GM21786 (cell line): ENCODE data around the gene TRIP12.
"Not testable (repeated sequence)": the region's sequence is repeated elsewhere in the genome, so short reads cannot be mapped to it uniquely, and the experiment has no call there.

Source experiments
- ATAC-seq: cut with Tn5 transposase; IDR thresholded peaks from one replicate; pipeline ENCODE4 v1.9.1; 2021; ENCODE audit not compliant: unreplicated experiment

TRIP12 gene

DNA sequence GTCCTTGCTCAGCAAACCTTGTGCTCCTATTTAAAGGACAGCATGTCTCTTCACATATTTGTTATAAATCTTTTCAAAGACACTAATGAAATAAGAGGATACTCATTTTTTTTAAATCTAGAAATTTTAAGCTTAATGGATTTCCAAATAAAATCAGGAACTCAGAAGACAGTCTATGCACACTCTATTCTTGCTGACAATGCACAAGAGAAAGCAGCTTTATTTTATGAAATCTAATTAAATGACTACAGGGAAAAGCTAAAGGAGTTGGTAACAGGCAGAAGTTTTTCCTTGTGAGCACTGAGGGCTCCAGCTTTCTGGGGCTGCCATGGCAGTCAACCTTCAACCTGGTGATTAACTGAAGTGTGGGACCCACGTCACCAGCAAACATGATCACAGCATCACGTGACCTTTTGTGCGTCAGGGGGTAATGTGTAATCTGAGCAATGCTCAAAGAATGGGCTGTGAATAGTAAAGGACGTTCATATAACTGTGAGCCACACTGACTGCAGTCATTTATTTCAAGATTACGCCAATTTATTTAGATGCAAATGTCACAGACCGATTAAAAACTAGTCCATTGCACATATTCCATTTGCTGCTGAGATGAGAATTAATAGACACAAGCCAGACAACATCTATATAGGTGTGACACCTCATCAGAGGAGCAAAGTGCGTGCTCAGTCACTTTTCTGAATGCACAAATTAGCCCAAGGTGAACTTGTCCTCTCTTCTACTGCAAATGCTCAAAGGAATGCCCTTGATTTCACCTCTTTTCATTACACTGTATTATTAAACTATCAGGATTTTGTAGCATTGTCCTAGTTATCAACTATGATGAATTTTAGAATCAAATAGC is 195.9 kb downstream of the TRIP12 start:
- ATAC-seq, result no peak

DNA sequence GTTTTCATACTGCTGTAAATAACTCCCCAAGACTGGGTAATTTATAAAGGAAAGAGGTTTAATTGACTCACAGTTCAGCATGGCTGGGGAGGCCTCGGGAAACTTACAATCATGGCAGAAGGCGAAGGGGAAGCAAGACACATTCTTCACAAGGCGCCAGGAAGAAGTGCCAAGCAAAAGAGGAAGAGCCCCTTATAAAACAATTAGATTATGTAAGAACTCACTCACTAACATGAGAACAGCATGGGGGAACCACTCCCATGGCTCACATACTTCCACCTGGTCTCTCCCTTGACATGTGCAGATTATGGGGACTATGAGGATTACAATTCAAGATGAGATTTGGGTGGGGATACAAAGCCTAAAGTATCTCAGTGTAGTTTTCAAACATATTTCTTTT is 198.6 kb downstream of the TRIP12 start:
- not testable (repeated sequence) for ATAC-seq

DNA sequence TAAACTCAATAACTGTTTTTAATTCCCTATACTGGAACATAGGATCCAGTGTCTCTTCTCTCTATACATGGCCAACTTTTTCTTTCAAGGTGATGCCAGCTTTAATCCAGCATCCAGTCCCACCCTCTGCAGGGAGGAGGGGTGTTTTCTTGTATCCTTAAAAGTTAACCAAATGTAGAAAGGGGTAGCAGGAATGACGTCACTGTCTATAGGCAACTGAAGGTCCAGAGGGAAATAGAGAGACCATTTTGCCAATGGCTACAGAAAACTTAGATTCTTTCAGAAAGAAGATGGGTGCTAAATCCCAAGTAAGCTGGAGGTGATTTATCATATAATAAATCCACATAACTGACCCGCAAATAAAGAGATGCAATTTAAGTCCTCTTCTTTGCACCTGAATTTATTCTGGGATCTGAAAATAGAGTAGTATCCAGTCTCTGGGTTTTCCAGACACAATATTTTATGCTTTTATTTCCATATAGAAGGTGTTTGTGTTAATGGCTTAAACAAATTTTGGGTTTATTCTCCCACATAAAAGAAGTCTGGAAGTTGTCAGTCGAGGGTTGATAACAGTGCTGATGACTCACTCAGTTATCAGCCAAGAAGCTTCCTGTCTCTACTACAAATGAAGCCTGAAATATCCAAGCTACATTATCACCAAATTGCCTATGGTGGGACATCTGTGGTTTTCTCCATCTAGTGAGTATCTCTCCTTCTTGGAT is 201.7 kb downstream of the TRIP12 start:
- no peak for ATAC-seq

DNA sequence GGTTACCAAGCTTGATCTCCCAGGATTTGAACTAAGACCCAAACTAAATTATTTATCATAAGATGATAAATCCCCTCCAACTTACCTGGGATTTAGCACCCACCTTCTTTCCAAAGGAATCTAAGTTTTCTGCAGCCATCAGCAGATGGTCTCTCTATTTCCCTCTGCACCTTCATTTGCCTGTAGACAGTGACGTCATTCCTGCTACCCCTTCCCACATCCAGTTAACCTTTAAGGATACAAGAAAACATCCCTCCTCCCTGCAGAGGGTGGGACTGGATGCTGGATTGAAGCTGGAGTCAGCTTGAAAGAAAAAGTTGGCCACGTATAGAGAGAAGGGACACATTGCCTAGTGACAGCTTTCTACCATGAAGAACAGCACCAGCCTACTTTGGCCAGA is 203.8 kb downstream of the TRIP12 start:
- ATAC-seq, result no peak

DNA sequence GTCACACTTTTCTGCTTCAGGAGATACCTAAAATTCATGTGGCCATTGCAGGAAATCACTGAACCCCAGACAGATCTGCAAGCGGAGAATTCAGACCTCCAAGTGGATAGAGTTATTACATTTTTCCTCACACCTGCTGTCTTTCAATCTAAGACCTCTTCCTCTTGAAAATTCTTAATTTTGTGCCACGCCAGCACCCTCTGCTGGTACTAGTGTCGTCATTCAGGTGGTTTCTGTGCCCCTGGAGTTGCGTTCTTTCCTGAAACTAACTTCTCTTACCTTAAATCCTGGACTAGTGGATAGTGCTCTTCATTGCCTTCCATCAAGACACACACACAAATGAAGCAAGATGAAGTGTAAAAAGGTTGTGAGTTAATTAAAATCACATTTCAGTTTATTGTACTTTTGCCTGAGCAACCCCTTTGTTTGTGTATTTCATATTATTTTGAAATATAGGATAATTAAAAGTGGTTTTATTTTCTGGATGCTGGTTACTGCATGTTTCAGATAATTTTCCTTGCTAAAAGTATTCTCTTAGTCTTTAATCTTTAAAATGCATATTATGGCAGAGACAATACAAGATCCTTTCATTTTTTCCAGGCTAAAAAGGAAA is 205.8 kb downstream of the TRIP12 start:
- ATAC-seq, result no peak

DNA sequence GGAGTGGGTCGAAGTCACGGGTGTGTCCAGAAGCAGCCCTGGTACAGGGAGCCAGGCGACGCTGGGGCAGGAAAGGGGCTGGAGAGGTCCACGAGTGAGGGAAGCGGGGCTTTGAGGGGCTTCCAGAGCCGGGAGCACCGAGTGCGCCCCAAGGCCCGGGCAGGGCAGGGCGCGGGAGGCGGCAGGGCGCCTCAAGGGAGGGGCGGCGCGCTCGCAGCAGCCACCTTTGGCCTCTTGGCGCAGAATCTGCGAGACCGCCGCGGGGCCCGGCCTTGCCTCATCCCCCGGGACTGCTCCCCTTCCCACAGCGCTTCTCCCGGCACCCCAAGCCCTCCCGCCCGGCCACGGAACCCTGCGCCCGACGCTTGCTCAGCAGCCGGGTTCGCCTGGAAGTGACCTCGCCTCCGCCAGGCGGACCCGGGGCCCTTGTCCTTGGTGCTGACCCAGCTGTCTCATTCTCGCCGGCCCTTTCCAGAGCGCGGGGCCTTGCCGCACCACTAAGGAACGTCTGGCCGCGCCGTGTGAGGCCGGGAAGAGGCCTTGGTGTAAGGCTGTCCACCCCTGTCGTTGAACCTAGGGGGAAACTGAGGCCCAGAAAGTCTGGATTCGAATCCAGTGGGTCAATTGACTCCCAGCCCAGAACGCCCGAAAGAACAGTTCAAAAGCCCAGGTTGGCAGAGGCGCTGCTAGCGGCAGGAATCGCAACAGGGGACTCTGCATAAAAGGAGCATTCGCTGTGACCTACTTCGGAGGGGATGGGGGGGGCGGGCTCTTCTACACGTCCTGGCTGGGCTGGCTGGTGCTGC is 206.9 kb downstream of the TRIP12 start:
- ATAC-seq, result peak; percentile 25

DNA sequence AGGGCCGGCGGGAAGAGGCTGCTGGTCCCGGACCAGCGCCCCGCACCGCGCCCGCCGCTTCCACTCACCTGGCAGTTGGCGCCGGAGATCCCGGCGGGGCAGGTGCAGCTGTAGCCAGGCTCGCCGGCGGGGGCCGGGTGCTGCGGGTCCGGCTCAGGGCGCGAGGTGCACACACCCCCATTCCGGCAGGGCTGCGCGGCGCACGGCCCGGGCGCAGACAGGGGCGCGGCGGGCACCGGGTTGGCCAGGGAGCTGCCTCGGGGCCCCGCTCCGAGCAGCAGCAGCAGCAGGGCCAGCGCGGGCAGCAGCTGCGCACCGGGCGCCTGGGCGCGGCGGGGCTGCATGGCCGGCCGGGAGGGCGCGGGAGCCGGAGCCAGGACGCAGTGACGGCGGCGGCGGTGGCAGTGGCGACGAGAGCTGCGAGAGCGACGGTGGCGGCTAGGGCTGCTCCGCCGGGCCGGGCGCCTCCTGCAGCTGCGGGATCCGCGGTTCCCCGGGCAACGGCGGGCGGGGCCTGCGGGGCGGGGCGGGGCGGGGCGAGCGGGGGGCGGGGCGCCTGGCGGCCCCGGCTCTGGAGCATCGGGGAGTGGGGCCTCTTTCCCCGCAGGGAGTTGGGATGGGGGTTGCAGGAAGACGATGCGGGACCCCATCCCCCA is 207.6 kb downstream of the TRIP12 start, which contains the start of gene DNER:
DNER (minus strand) TSS at position 476 of the 656 bp plus-strand sequence; CDS start at position 344, 132 bp downstream.
- ATAC-seq, result peak; percentile 67
